MM.1S (cell line): Measurements from ENCODE around the gene SAC3D1.

Experiments used
- CTCF ChIP-seq: fragments of 300-600 bp; sonication (generic); IDR thresholded peaks from 2 replicates; pipeline ENCODE4 v1.5.1; 2016; ENCODE audit warnings: antibody characterized with exemption, low read length, mixed read lengths
- EZH2 ChIP-seq: fragments of 300-600 bp; sonication (generic); optimal IDR thresholded peaks from 2 replicates; pipeline ENCODE3; 2017; ENCODE audit warnings: low read depth, mild to moderate bottlenecking, antibody characterized with exemption, low read length, mixed read lengths

- TF ChIP-seq CTCF: no peak
- no peak for TF ChIP-seq EZH2
Observed at GRCh38 chr11:65087216-65087615, 46.2 kb downstream of the SAC3D1 start.
